K562 (cell line): Measurements from ENCODE around the gene ZNF408. TPM values are rescaled to one million over a fixed set of nuclear protein-coding genes. Genes with fewer than 3 reads are reported as not detected.
A peak's percentile ranks its signal among the peaks of the same experiment; 100 is the strongest.

Experiments
- DACH1 ChIP-seq: fragments of 450-650 bp; IDR thresholded peaks from 2 replicates; pipeline ENCODE4 v1.6.1; 2018; ENCODE audit not compliant: partially characterized antibody
- ELK1 ChIP-seq: sonication (generic); formaldehyde crosslinking; IDR thresholded peaks from 2 replicates; pipeline ENCODE4 v1.8.1; 2022; ENCODE audit warnings: missing genetic modification reagents
- GABPB1 ChIP-seq: sonication (generic); formaldehyde crosslinking; IDR thresholded peaks from 2 replicates; pipeline ENCODE4 v1.8.0; 2022; ENCODE audit warnings: mild to moderate bottlenecking, missing genetic modification reagents
- NFE2L1 ChIP-seq: fragments of 450-650 bp; IDR thresholded peaks from 2 replicates; pipeline ENCODE4 v1.6.1; 2016; ENCODE audit warnings: missing genetic modification characterization, low read depth, mild to moderate bottlenecking, missing compliant biosample characterization, moderate library complexity, borderline replicate concordance
- PCBP1 ChIP-seq: fragments of 200-400 bp; formaldehyde crosslinking; IDR thresholded peaks from 2 replicates; pipeline ENCODE4 v1.6.1; 2018; ENCODE audit warnings: mild to moderate bottlenecking, low read depth, low read length; ENCODE audit not compliant: poor library complexity, severe bottlenecking
- RBM25 ChIP-seq: fragments of 200-400 bp; formaldehyde crosslinking; IDR thresholded peaks from 2 replicates; pipeline ENCODE4 v1.6.1; 2018; ENCODE audit warnings: low read length, low read depth, moderate library complexity; ENCODE audit not compliant: severe bottlenecking
- TAF7 ChIP-seq: fragments of 450-650 bp; IDR thresholded peaks from 2 replicates; pipeline ENCODE4 v1.6.1; 2016; ENCODE audit warnings: missing genetic modification characterization, missing compliant biosample characterization
- THAP7 ChIP-seq: fragments of 250-450 bp; sonication (Bioruptor Pico); IDR thresholded peaks from 2 replicates; pipeline ENCODE4 v1.5.0; 2021
- ZNF184 ChIP-seq: sonication (generic); formaldehyde crosslinking; IDR thresholded peaks from 2 replicates; pipeline ENCODE4 v1.5.0; 2020; ENCODE audit warnings: missing genetic modification reagents
- ZZZ3 ChIP-seq: fragments of 450-650 bp; IDR thresholded peaks from 2 replicates; pipeline ENCODE4 v1.6.1; 2016; ENCODE audit warnings: antibody characterized with exemption, mild to moderate bottlenecking, moderate library complexity
- polyA plus RNA-seq, 8 experiments: library from polyadenylated mRNA; depleted of rRNA in 4 of 8; stranded (reverse) in 5 of 8; unstranded in 3 of 8; fragments of >200 nt; fragmentation: Nextera tagmentation in 2 of 8; fragmentation: Illumina TruSeq in 1 of 8; extraction: Ambion mirVana in 2 of 8; extraction: Trizol in 1 of 8; gene quantifications; 2 replicates each; pipeline versions ENCODE4 v1.2.1 to v1.2.3, GENCODE V29; 2011 to 2014; ENCODE audit warnings: inconsistent platforms in 1 of 8, missing spikeins in 1 of 8
- total RNA-seq, 7 experiments: library from RNA; depleted of rRNA in 6 of 7; stranded (reverse); fragments of >200 nt in 6 of 7; fragmentation: Illumina TruSeq in 2 of 7; extraction: Trizol in 2 of 7; gene quantifications; 2 replicates each; pipeline versions ENCODE4 v1.2.1 to v1.2.3, GENCODE V29; 2011 to 2021; ENCODE audit warnings: low replicate concordance in 1 of 7
- TF ChIP-seq, protein P1 (sequence below), 2 experiments: IDR thresholded peaks in 1 of 2; conservative IDR thresholded peaks in 1 of 2; 2 replicates each; pipeline ENCODE4 v1.6.1; 2016; ENCODE audit warnings: low read depth in 2 of 2, mild to moderate bottlenecking in 1 of 2, missing compliant biosample characterization in 1 of 2, missing genetic modification characterization in 1 of 2, moderate library complexity in 1 of 2
- TF ChIP-seq, protein P2 (sequence below): fragments of 450-650 bp; IDR thresholded peaks from 2 replicates; pipeline ENCODE4 v1.6.1; 2018; ENCODE audit warnings: mild to moderate bottlenecking, low read depth; ENCODE audit not compliant: partially characterized antibody
- TF ChIP-seq, protein P3 (sequence below): fragments of 250-450 bp; sonication (Bioruptor Pico); IDR thresholded peaks from 2 replicates; pipeline ENCODE4 v1.4.0; 2020

The ZNF408 gene
- total and polyA plus RNA-seq, 9 of the 15 experiments (the other 6 are each of a cell fraction or from before 2014, with no cell fraction given) = 0.15 to 18.4 (median 7.4) TPM

GRCh38 chr11:46700241-46701077 lies at the start of gene ZNF408, which contains the start of gene ARHGAP1 (continued):
- TF ChIP-seq ELK1 (CRISPR knock-in tag) = peak; percentile 99
- TF ChIP-seq, protein P1, sequence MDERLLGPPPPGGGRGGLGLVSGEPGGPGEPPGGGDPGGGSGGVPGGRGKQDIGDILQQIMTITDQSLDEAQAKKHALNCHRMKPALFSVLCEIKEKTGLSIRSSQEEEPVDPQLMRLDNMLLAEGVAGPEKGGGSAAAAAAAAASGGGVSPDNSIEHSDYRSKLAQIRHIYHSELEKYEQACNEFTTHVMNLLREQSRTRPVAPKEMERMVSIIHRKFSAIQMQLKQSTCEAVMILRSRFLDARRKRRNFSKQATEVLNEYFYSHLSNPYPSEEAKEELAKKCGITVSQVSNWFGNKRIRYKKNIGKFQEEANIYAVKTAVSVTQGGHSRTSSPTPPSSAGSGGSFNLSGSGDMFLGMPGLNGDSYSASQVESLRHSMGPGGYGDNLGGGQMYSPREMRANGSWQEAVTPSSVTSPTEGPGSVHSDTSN (CRISPR knock-in tag; IDR thresholded peaks at IDR 0.05; ENCODE audit: low read depth) = 0 out of 2 replicates have a peak, but pooled peaks have one; percentile 8
- TF ChIP-seq, protein P1 (tag; conservative IDR thresholded peaks at IDR 0.05; ENCODE audit: low read depth) = peak; percentile 23; the same call in 1 of the 2 replicates
- no peak for TF ChIP-seq NFE2L1 (tag)
- peak; percentile 99 for TF ChIP-seq GABPB1 (CRISPR knock-in tag)
- TF ChIP-seq DACH1 = peak; percentile 6
- TF ChIP-seq, protein P2, sequence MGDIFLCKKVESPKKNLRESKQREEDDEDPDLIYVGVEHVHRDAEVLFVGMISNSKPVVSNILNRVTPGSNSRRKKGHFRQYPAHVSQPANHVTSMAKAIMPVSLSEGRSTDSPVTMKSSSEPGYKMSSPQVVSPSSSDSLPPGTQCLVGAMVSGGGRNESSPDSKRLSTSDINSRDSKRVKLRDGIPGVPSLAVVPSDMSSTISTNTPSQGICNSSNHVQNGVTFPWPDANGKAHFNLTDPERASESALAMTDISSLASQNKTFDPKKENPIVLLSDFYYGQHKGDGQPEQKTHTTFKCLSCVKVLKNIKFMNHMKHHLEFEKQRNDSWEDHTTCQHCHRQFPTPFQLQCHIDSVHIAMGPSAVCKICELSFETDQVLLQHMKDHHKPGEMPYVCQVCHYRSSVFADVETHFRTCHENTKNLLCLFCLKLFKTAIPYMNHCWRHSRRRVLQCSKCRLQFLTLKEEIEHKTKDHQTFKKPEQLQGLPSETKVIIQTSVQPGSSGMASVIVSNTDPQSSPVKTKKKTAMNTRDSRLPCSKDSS = peak; percentile 22
- TF ChIP-seq, protein P3, sequence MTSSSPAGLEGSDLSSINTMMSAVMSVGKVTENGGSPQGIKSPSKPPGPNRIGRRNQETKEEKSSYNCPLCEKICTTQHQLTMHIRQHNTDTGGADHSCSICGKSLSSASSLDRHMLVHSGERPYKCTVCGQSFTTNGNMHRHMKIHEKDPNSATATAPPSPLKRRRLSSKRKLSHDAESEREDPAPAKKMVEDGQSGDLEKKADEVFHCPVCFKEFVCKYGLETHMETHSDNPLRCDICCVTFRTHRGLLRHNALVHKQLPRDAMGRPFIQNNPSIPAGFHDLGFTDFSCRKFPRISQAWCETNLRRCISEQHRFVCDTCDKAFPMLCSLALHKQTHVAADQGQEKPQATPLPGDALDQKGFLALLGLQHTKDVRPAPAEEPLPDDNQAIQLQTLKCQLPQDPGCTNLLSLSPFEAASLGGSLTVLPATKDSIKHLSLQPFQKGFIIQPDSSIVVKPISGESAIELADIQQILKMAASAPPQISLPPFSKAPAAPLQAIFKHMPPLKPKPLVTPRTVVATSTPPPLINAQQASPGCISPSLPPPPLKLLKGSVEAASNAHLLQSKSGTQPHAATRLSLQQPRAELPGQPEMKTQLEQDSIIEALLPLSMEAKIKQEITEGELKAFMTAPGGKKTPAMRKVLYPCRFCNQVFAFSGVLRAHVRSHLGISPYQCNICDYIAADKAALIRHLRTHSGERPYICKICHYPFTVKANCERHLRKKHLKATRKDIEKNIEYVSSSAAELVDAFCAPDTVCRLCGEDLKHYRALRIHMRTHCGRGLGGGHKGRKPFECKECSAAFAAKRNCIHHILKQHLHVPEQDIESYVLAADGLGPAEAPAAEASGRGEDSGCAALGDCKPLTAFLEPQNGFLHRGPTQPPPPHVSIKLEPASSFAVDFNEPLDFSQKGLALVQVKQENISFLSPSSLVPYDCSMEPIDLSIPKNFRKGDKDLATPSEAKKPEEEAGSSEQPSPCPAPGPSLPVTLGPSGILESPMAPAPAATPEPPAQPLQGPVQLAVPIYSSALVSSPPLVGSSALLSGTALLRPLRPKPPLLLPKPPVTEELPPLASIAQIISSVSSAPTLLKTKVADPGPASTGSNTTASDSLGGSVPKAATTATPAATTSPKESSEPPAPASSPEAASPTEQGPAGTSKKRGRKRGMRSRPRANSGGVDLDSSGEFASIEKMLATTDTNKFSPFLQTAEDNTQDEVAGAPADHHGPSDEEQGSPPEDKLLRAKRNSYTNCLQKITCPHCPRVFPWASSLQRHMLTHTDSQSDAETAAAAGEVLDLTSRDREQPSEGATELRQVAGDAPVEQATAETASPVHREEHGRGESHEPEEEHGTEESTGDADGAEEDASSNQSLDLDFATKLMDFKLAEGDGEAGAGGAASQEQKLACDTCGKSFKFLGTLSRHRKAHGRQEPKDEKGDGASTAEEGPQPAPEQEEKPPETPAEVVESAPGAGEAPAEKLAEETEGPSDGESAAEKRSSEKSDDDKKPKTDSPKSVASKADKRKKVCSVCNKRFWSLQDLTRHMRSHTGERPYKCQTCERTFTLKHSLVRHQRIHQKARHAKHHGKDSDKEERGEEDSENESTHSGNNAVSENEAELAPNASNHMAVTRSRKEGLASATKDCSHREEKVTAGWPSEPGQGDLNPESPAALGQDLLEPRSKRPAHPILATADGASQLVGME (CRISPR knock-in tag) = 0 out of 2 replicates have a peak, but pooled peaks have one; percentile 65
- TF ChIP-seq TAF7 = peak; percentile 71
- peak; percentile 87; the same call in 1 of the 2 replicates for TF ChIP-seq ZZZ3
- no peak for TF ChIP-seq RBM25
- TF ChIP-seq PCBP1 = peak; percentile 86
- no peak for TF ChIP-seq ZNF184 (CRISPR knock-in tag)
- peak; percentile 98 for TF ChIP-seq THAP7 (CRISPR knock-in tag)
